ENCODE measurements around the gene CDKN1B. TPM values are rescaled to one million over a fixed set of nuclear protein-coding genes. Genes with fewer than 3 reads are reported as not detected.

Gene CDKN1B
- total RNA-seq, 2 donors from 2014 or later: 52.1 to 54.0 TPM

DNA sequence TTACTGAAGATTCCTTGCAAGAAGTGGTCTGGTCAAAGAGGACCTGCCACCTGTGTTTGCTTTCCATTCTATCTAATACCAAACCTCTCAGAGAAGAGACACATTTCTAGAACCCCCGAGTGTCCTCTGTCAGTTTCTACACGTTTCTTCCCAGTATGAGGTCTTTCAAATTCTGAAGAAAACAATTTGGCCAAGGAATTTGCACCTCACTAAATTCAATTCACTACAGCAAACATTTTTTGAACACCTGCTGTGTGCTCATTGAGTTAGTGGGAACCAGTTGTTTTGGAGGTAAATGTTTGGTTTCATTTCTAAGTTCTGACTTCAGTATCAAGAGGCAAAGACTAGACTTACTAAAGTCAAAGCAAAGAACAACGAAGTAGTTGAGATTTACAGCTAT is 40.6 kb upstream of the CDKN1B start:
- Histone ChIP-seq H3K4me3 (no peak overlapping the region), H3K9ac (ENCODE audit: low read depth in 2 of 2, low read length in 2 of 2) (no peak overlapping the region), H3K4me1 (no peaks in the 10 kb centered on the region), H3K27me3 (no peaks in the 10 kb centered on the region), H3K9me3 (no peaks in the 10 kb centered on the region), H3K36me3 (no peaks in the 10 kb centered on the region), H3K27ac (no peak overlapping the region)
- TF ChIP-seq, protein P1, sequence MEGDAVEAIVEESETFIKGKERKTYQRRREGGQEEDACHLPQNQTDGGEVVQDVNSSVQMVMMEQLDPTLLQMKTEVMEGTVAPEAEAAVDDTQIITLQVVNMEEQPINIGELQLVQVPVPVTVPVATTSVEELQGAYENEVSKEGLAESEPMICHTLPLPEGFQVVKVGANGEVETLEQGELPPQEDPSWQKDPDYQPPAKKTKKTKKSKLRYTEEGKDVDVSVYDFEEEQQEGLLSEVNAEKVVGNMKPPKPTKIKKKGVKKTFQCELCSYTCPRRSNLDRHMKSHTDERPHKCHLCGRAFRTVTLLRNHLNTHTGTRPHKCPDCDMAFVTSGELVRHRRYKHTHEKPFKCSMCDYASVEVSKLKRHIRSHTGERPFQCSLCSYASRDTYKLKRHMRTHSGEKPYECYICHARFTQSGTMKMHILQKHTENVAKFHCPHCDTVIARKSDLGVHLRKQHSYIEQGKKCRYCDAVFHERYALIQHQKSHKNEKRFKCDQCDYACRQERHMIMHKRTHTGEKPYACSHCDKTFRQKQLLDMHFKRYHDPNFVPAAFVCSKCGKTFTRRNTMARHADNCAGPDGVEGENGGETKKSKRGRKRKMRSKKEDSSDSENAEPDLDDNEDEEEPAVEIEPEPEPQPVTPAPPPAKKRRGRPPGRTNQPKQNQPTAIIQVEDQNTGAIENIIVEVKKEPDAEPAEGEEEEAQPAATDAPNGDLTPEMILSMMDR (IDR thresholded peaks at IDR 0.05): no peak
- intact Hi-C loops (cut with DNase I): no loop called here
- DNase-seq: no peak

GRCh38 chr12:12681061-12681765 is 36.0 kb upstream of the CDKN1B start:
- no peak overlapping the region for H3K9ac ChIP-seq (ENCODE audit: low read depth in 2 of 2, low read length in 2 of 2)
- intact Hi-C loops (cut with DNase I): no loop called here
- H3K4me1 ChIP-seq: no peaks in the 10 kb centered on the region
- no peaks in the 10 kb centered on the region for H3K36me3 ChIP-seq
- no peaks in the 10 kb centered on the region for H3K9me3 ChIP-seq
- no peaks in the 10 kb centered on the region for H3K27me3 ChIP-seq
- no peak for DNase-seq
- no peak overlapping the region for H3K4me3 ChIP-seq
- no peak overlapping the region for H3K27ac ChIP-seq
- TF ChIP-seq, protein P1 (IDR thresholded peaks at IDR 0.05): no peak

DNA sequence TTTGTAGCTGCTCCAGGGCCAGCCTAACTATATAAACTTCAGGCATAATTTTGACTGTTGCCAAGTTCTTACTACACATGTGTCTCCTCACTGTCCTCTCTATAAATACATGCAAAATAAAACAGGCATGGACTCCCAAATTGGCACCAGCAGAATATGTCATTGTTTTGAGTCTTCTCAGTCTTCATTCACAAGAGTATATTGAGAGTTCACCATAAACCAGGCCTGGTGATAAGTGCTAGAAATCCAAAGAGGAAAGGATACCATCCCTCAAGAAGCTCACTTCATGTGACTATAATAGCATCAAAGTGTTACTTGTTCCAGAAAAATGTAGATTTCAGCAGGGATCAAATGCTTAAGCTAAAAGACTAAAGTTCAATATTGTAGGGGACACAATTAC is 34.9 kb upstream of the CDKN1B start:
- Histone ChIP-seq H3K9me3 (no peaks in the 10 kb centered on the region), H3K9ac (ENCODE audit: low read depth in 2 of 2, low read length in 2 of 2) (no peak overlapping the region), H3K36me3 (no peaks in the 10 kb centered on the region), H3K27ac (no peak overlapping the region), H3K27me3 (no peaks in the 10 kb centered on the region), H3K4me1 (no peaks in the 10 kb centered on the region), H3K4me3 (no peak overlapping the region)
- intact Hi-C loops (cut with DNase I): no loop called here
- TF ChIP-seq, protein P1 (IDR thresholded peaks at IDR 0.05): no peak
- DNase-seq: no peak

GRCh38 chr12:12683136-12683697 is 34.0 kb upstream of the CDKN1B start:
- Histone ChIP-seq H3K27ac (no peak overlapping the region), H3K36me3 (no peaks in the 10 kb centered on the region), H3K27me3 (no peaks in the 10 kb centered on the region), H3K4me3 (no peak overlapping the region), H3K4me1 (no peaks in the 10 kb centered on the region), H3K9me3 (no peaks in the 10 kb centered on the region), H3K9ac (ENCODE audit: low read depth in 2 of 2, low read length in 2 of 2) (no peak overlapping the region)
- intact Hi-C loops (cut with DNase I): no loop called here
- TF ChIP-seq, protein P1 (IDR thresholded peaks at IDR 0.05): no peak
- no peak for DNase-seq

- no peaks in the 10 kb centered on the region for H3K27me3 ChIP-seq
- no peaks in the 10 kb centered on the region for H3K4me1 ChIP-seq
- intact Hi-C loops (cut with DNase I): no loop called here
- TF ChIP-seq, protein P1 (IDR thresholded peaks at IDR 0.05): no peak
- no peak for DNase-seq
- H3K27ac ChIP-seq: no peak overlapping the region
- no peak overlapping the region for H3K9ac ChIP-seq (ENCODE audit: low read depth in 2 of 2, low read length in 2 of 2)
- no peak overlapping the region for H3K4me3 ChIP-seq
- H3K36me3 ChIP-seq: no peaks in the 10 kb centered on the region
- H3K9me3 ChIP-seq: no peaks in the 10 kb centered on the region
Measured at GRCh38 chr12:12683725-12684124, 33.4 kb upstream of the CDKN1B start.

Data from colonic mucosa (tissue), 4 donors.